ENCODE results near the gene MAMSTR. TPM values are rescaled to one million over a fixed set of nuclear protein-coding genes. Genes with fewer than 3 reads are reported as not detected.

The MAMSTR gene
- polyA plus RNA-seq, 1 donor (not counting 4 experiments of a cell fraction or from before 2014, with no cell fraction given), result 0.35 TPM

DNA sequence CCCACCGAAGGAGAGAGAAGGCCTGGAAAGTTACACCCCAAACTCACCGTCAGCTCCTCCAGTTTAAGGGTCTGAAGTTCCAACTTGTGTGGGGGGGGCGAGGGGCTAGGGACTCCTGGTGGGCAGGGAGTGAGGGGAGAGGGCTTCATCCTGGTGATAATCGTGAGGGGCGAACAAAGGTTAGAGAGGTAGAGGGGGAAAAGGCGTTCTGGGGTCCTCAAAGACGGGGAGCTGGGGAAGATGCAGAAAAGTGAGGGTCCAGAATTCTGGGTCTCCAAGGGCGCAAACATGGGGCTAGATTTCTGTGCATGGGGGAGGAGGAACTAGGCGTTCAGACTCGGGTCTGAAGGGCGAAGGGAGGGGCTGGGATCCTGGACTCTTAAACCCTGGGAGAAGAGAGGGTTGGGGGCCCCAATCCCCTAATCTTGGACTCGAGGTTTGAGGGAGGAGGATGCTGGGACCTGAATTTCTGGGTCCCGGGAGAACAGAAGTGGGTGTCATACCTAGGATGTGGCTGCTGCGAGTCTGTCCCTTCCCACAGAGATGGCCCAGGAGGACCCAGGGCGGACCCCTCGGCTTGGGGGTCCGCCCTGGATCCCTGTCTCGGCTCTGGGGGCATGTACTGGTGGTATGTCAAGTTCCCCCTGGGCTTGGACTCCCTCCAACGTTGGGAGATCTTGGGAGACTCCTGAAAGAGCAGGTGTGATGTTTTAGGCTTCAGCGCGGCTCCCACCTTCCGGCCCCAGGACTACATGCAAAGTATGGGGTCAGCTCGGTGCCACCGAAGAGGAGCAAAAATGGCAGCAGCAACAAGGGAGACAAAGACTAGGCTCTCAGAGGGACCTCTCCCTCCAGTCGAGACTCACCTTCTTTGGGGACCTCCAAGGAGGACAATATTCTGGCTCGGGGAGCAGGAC is 4.5 kb downstream of the MAMSTR start:
- dilution Hi-C loops (cut with MboI; ENCODE audit: extremely low pct_ligation_motif_present, low sequenced_read_pairs), result no loop called here
- Histone ChIP-seq H3K36me3 (ENCODE audit: control insufficient read depth in 2 of 2, extremely low read depth in 1 of 2, insufficient read depth in 2 of 2, low read length in 2 of 2) (no peaks in the 10 kb centered on the region), H3K4me2 (ENCODE audit: control insufficient read depth, extremely low read depth, insufficient read depth, low read depth, low read length) (peak overlapping the region; percentile 96), H3K27me3 (ENCODE audit: control insufficient read depth, extremely low read depth, insufficient read depth, low read length) (no peaks in the 10 kb centered on the region), H3K27ac (ENCODE audit: control insufficient read depth, insufficient read depth, low read length) (peak overlapping the region; percentile 71), H3K79me2 (ENCODE audit: control insufficient read depth, insufficient read depth, low read length) (peaks cover 4% of the 10 kb centered on the region), H3K9me1 (ENCODE audit: control insufficient read depth, extremely low read depth, insufficient read depth, low read length) (no peaks in the 10 kb centered on the region), H3K4me1 (ENCODE audit: control insufficient read depth, extremely low read depth, insufficient read depth, low read length) (peaks cover 30% of the 10 kb centered on the region), H3K9ac (ENCODE audit: control insufficient read depth, extremely low read depth, insufficient read depth, low read length) (peak overlapping the region; percentile 80), H3K9me3 (ENCODE audit: control insufficient read depth, low read depth, low read length) (no peaks in the 10 kb centered on the region), H2AFZ (ENCODE audit: control insufficient read depth, low read length) (peak overlapping the region; percentile 63), H4K20me1 (ENCODE audit: control insufficient read depth, extremely low read depth, insufficient read depth, low read length) (no peaks in the 10 kb centered on the region), H3K4me3 (ENCODE audit: control insufficient read depth in 2 of 3, extremely low read depth in 1 of 3, insufficient read depth in 2 of 3, low read depth in 1 of 3, low read length in 3 of 3) (peak overlapping the region; percentile 57 to 79 (median 78))
- no peak for DNase-seq (ENCODE audit: low read depth, low spot score)
- FAIRE-seq, result no peak
- no peak for TF ChIP-seq EZH2 (IDR thresholded peaks at IDR 0.05; ENCODE audit: low read length)
- TF ChIP-seq, protein P1, sequence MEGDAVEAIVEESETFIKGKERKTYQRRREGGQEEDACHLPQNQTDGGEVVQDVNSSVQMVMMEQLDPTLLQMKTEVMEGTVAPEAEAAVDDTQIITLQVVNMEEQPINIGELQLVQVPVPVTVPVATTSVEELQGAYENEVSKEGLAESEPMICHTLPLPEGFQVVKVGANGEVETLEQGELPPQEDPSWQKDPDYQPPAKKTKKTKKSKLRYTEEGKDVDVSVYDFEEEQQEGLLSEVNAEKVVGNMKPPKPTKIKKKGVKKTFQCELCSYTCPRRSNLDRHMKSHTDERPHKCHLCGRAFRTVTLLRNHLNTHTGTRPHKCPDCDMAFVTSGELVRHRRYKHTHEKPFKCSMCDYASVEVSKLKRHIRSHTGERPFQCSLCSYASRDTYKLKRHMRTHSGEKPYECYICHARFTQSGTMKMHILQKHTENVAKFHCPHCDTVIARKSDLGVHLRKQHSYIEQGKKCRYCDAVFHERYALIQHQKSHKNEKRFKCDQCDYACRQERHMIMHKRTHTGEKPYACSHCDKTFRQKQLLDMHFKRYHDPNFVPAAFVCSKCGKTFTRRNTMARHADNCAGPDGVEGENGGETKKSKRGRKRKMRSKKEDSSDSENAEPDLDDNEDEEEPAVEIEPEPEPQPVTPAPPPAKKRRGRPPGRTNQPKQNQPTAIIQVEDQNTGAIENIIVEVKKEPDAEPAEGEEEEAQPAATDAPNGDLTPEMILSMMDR (optimal IDR thresholded peaks at IDR 0.05 in 1 of 3, IDR thresholded peaks at IDR 0.05 in 1 of 3, conservative IDR thresholded peaks at IDR 0.05 in 1 of 3; ENCODE audit: extremely low read depth in 1 of 3, insufficient read depth in 2 of 3, low read length in 3 of 3), result no peak

GRCh38 chr19:48713864-48714755 is 5.4 kb downstream of the MAMSTR start:
- no peaks in the 10 kb centered on the region for H4K20me1 ChIP-seq (ENCODE audit: control insufficient read depth, extremely low read depth, insufficient read depth, low read length)
- H3K27me3 ChIP-seq (ENCODE audit: control insufficient read depth, extremely low read depth, insufficient read depth, low read length), result no peaks in the 10 kb centered on the region
- H3K4me1 ChIP-seq (ENCODE audit: control insufficient read depth, extremely low read depth, insufficient read depth, low read length), result peaks cover 30% of the 10 kb centered on the region
- H3K4me3 ChIP-seq (ENCODE audit: control insufficient read depth in 2 of 3, extremely low read depth in 1 of 3, insufficient read depth in 2 of 3, low read depth in 1 of 3, low read length in 3 of 3), result peak overlapping the region; percentile 71 to 94 (median 81)
- H3K4me2 ChIP-seq (ENCODE audit: control insufficient read depth, extremely low read depth, insufficient read depth, low read depth, low read length), result peak overlapping the region; percentile 96
- H3K9me3 ChIP-seq (ENCODE audit: control insufficient read depth, low read depth, low read length), result no peaks in the 10 kb centered on the region
- peak overlapping the region; percentile 80 for H3K9ac ChIP-seq (ENCODE audit: control insufficient read depth, extremely low read depth, insufficient read depth, low read length)
- peaks cover 4% of the 10 kb centered on the region for H3K79me2 ChIP-seq (ENCODE audit: control insufficient read depth, insufficient read depth, low read length)
- TF ChIP-seq, protein P1 (optimal IDR thresholded peaks at IDR 0.05 in 1 of 3, IDR thresholded peaks at IDR 0.05 in 1 of 3, conservative IDR thresholded peaks at IDR 0.05 in 1 of 3; ENCODE audit: extremely low read depth in 1 of 3, insufficient read depth in 2 of 3, low read length in 3 of 3), result peak in 1 of 3 experiments; percentile 10
- no peak for TF ChIP-seq EZH2 (IDR thresholded peaks at IDR 0.05; ENCODE audit: low read length)
- no peaks in the 10 kb centered on the region for H3K9me1 ChIP-seq (ENCODE audit: control insufficient read depth, extremely low read depth, insufficient read depth, low read length)
- dilution Hi-C loops (cut with MboI; ENCODE audit: extremely low pct_ligation_motif_present, low sequenced_read_pairs), result no loop called here
- peak; percentile 75 for FAIRE-seq
- peak overlapping the region; percentile 71 for H3K27ac ChIP-seq (ENCODE audit: control insufficient read depth, insufficient read depth, low read length)
- peak; percentile 96 for DNase-seq (ENCODE audit: low read depth, low spot score)
- no peaks in the 10 kb centered on the region for H3K36me3 ChIP-seq (ENCODE audit: control insufficient read depth in 2 of 2, extremely low read depth in 1 of 2, insufficient read depth in 2 of 2, low read length in 2 of 2)
- H2AFZ ChIP-seq (ENCODE audit: control insufficient read depth, low read length), result peak overlapping the region; percentile 96
